DOHH2 (cell line): ENCODE results near the gene HOXA5.

Experiments used
- H3F3A ChIP-seq: fragments of 200-600 bp; sonication (generic), shearing (Covaris generic); 2 replicates; pipeline ENCODE4 v1.6.0; 2016; ENCODE audit warnings: antibody characterized with exemption, mild to moderate bottlenecking; ENCODE audit not compliant: control insufficient read depth, insufficient read depth
- H3K27ac ChIP-seq: fragments of 200-600 bp; sonication (generic); 2 replicates; pipeline ENCODE4 v1.5.1; 2014; ENCODE audit warnings: low read depth, mild to moderate bottlenecking, low read length, moderate library complexity
- H3K27me3 ChIP-seq: fragments of 200-600 bp; sonication (generic); 2 replicates; pipeline ENCODE4 v1.6.1; 2014; ENCODE audit warnings: mild to moderate bottlenecking, low read length, mixed read lengths; ENCODE audit not compliant: control insufficient read depth
- H3K36me3 ChIP-seq: fragments of 200-600 bp; sonication (generic); 2 replicates; pipeline ENCODE4 v1.6.1; 2014; ENCODE audit warnings: mild to moderate bottlenecking, low read length, moderate library complexity, mixed read lengths; ENCODE audit not compliant: control insufficient read depth
- H3K4me1 ChIP-seq: fragments of 200-600 bp; sonication (generic); 2 replicates; pipeline ENCODE4 v1.6.1; 2014; ENCODE audit warnings: mild to moderate bottlenecking, low read length, mixed read lengths; ENCODE audit not compliant: control insufficient read depth
- H3K4me2 ChIP-seq: fragments of 200-600 bp; sonication (generic); 2 replicates; pipeline ENCODE4 v1.6.0; 2014; ENCODE audit warnings: mild to moderate bottlenecking, low read length, moderate library complexity
- H3K4me3 ChIP-seq: fragments of 200-600 bp; sonication (generic); 2 replicates; pipeline ENCODE4 v1.5.1; 2014; ENCODE audit warnings: mild to moderate bottlenecking, low read length, mixed read lengths
- H3K79me2 ChIP-seq: fragments of 200-600 bp; sonication (generic); 2 replicates; pipeline ENCODE4 v1.6.1; 2014; ENCODE audit warnings: mild to moderate bottlenecking, low read length, mixed read lengths; ENCODE audit not compliant: control insufficient read depth
- H3K9me2 ChIP-seq: fragments of 200-600 bp; sonication (generic); replicated peaks from 2 replicates; pipeline ENCODE4 v1.6.1; 2014; ENCODE audit warnings: mild to moderate bottlenecking, low read length, mixed read lengths; ENCODE audit not compliant: control insufficient read depth
- H3K9me3 ChIP-seq: fragments of 200-600 bp; sonication (generic); 2 replicates; pipeline ENCODE4 v1.6.1; 2014; ENCODE audit warnings: antibody characterized with exemption, low read length, mixed read lengths; ENCODE audit not compliant: control insufficient read depth, insufficient read depth
- H4K20me1 ChIP-seq: fragments of 200-600 bp; sonication (generic); 2 replicates; pipeline ENCODE4 v1.6.0; 2014; ENCODE audit warnings: low read depth, mild to moderate bottlenecking, antibody characterized with exemption, low read length, moderate library complexity; ENCODE audit not compliant: control insufficient read depth, insufficient read depth
- EZH2phosphoT487 ChIP-seq: fragments of 200-600 bp; sonication (generic); IDR thresholded peaks from 2 replicates; pipeline ENCODE4 v1.6.1; 2017; ENCODE audit warnings: borderline replicate concordance, mild to moderate bottlenecking, antibody characterized with exemption, low read length, moderate library complexity, mixed read lengths
- TF ChIP-seq, protein P1 (sequence below): fragments of 200-600 bp; sonication (generic); IDR thresholded peaks from one replicate; pipeline ENCODE4 v1.5.1; 2014; ENCODE audit warnings: antibody characterized with exemption, mild to moderate bottlenecking, low read depth, low read length; ENCODE audit not compliant: poor library complexity, severe bottlenecking

Gene HOXA5

DNA sequence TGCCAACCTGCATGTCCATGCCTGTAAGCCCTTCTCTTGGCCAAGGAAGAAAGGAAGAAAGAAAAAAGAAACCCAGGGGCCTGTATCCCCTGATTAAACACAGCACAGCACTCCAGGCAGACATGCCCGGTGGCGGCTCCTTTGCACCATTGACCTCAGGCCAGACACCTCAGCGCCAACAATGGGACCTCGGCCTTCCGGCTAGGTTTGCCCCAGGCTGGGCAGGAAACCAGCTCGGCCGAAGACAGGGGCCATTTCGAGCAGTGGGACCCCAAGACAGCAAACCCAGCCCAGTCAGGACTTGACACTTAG, 27.8 kb upstream of the HOXA5 start:
- no peak overlapping the region for H3K4me3 ChIP-seq
- peaks cover 13% of the 10 kb centered on the region for H3K4me1 ChIP-seq
- H3K9me3 ChIP-seq, result no peaks in the 10 kb centered on the region
- no peaks in the 10 kb centered on the region for H3K79me2 ChIP-seq
- TF ChIP-seq EZH2phosphoT487, result peak; percentile 34; the same call in 1 of the 2 replicates
- TF ChIP-seq, protein P1, sequence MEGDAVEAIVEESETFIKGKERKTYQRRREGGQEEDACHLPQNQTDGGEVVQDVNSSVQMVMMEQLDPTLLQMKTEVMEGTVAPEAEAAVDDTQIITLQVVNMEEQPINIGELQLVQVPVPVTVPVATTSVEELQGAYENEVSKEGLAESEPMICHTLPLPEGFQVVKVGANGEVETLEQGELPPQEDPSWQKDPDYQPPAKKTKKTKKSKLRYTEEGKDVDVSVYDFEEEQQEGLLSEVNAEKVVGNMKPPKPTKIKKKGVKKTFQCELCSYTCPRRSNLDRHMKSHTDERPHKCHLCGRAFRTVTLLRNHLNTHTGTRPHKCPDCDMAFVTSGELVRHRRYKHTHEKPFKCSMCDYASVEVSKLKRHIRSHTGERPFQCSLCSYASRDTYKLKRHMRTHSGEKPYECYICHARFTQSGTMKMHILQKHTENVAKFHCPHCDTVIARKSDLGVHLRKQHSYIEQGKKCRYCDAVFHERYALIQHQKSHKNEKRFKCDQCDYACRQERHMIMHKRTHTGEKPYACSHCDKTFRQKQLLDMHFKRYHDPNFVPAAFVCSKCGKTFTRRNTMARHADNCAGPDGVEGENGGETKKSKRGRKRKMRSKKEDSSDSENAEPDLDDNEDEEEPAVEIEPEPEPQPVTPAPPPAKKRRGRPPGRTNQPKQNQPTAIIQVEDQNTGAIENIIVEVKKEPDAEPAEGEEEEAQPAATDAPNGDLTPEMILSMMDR, result no peak
- H3K36me3 ChIP-seq, result no peaks in the 10 kb centered on the region
- peaks cover 90% of the 10 kb centered on the region for H3K27me3 ChIP-seq
- H3F3A ChIP-seq, result peaks cover 10% of the 10 kb centered on the region
- peaks cover 5% of the 10 kb centered on the region; the same call in 1 of the 2 replicates for H4K20me1 ChIP-seq
- no peak overlapping the region for H3K4me2 ChIP-seq
- no peaks in the 10 kb centered on the region for H3K9me2 ChIP-seq
- H3K27ac ChIP-seq, result no peak overlapping the region

DNA sequence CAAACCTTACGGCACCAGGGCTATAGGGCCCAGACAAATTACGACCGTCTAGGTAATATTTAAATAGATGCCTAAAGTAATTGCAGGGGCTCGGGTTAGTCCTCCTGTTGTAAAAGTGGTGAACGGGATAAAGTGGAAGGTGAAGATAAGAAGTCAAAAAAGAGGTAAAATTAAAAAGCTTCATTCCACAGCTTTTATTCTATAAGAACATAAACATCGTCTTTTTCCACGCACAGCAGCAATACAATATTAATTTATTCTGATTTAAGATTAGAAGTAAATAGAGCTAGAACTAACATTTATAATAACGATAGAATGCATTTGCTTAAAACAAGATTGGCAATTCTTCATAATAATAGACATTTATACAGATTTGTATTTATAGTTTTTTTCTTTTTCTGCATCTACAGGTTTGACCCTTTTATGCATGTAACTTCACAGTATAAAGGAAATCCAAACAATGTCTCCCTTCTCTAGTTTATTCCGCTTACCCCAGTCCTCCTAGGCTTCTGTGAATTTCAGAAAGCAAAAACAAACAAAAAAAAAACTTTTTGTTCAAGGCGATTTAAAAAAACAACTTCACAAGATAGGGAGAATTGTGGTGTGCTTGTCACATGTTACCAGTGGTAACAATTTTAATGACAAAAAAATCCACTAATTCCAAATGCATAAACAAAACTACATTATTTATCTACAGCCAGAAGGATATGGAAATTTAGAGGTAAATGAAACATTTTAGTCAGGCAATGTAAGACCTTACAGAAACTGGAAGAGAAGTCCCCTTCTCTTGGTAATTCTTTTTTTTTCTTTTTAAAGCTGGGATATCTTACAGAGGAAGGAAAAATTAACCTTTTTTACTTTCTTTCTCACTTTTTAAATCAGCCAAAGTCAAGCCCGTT, 27.2 kb upstream of the HOXA5 start:
- no peaks in the 10 kb centered on the region for H3K9me2 ChIP-seq
- no peak overlapping the region for H3K27ac ChIP-seq
- H3K4me3 ChIP-seq, result no peak overlapping the region
- TF ChIP-seq EZH2phosphoT487, result no peak
- TF ChIP-seq, protein P1, result no peak
- H3F3A ChIP-seq, result peaks cover 10% of the 10 kb centered on the region
- H3K9me3 ChIP-seq, result no peaks in the 10 kb centered on the region
- H3K79me2 ChIP-seq, result no peaks in the 10 kb centered on the region
- peaks cover 13% of the 10 kb centered on the region for H3K4me1 ChIP-seq
- peaks cover 5% of the 10 kb centered on the region; the same call in 1 of the 2 replicates for H4K20me1 ChIP-seq
- no peaks in the 10 kb centered on the region for H3K36me3 ChIP-seq
- peaks cover 92% of the 10 kb centered on the region for H3K27me3 ChIP-seq
- H3K4me2 ChIP-seq, result no peak overlapping the region

- Histone ChIP-seq H3K79me2 (no peaks in the 10 kb centered on the region), H4K20me1 (peaks cover 5% of the 10 kb centered on the region; the same call in 1 of the 2 replicates), H3K27me3 (peaks cover 90% of the 10 kb centered on the region), H3K9me2 (no peaks in the 10 kb centered on the region), H3K4me3 (no peak overlapping the region), H3K36me3 (no peaks in the 10 kb centered on the region), H3K4me2 (no peak overlapping the region), H3K9me3 (no peaks in the 10 kb centered on the region), H3K27ac (no peak overlapping the region), H3K4me1 (peaks cover 13% of the 10 kb centered on the region), H3F3A (peaks cover 10% of the 10 kb centered on the region)
- peak; percentile 46 for TF ChIP-seq EZH2phosphoT487
- TF ChIP-seq, protein P1, result no peak
These were observed 26.4 kb upstream of the HOXA5 start for GRCh38 chr7:27169658-27170425.
